Effector memory CD4-positive, alpha-beta T cell (primary cell): ENCODE measurements around the gene GALNS.
A peak's percentile ranks its signal among the peaks of the same experiment; 100 is the strongest.

Source experiments
- DNase-seq, 3 donors: peaks; one replicate each; pipeline ENCODE4 v3.0.0-alpha.2; 2020
- H3K27ac ChIP-seq: 2 replicates; pipeline ENCODE4 v1.7.0; 2013; ENCODE audit warnings: mild to moderate bottlenecking, low read length, moderate library complexity; ENCODE audit not compliant: insufficient read depth, poor library complexity, severe bottlenecking
- H3K27me3 ChIP-seq: replicated peaks from 2 replicates; pipeline ENCODE4 v1.7.0; 2013; ENCODE audit warnings: mild to moderate bottlenecking, low read length; ENCODE audit not compliant: insufficient read depth, control insufficient read depth, poor library complexity, severe bottlenecking
- H3K36me3 ChIP-seq: 2 replicates; pipeline ENCODE4 v1.7.0; 2013; ENCODE audit warnings: mild to moderate bottlenecking, low read length, moderate library complexity; ENCODE audit not compliant: control insufficient read depth, insufficient read depth
- H3K4me1 ChIP-seq: 2 replicates; pipeline ENCODE4 v1.7.0; 2013; ENCODE audit warnings: low read length, mild to moderate bottlenecking; ENCODE audit not compliant: control insufficient read depth, insufficient read depth, poor library complexity, severe bottlenecking
- H3K4me3 ChIP-seq: 2 replicates; pipeline ENCODE4 v1.7.0; 2013; ENCODE audit warnings: low read length, low read depth, mild to moderate bottlenecking; ENCODE audit not compliant: insufficient read depth, poor library complexity, severe bottlenecking
- H3K9me3 ChIP-seq: 2 replicates; pipeline ENCODE4 v1.7.0; 2013; ENCODE audit warnings: mild to moderate bottlenecking, low read length, moderate library complexity; ENCODE audit not compliant: control insufficient read depth

The GALNS gene

DNA sequence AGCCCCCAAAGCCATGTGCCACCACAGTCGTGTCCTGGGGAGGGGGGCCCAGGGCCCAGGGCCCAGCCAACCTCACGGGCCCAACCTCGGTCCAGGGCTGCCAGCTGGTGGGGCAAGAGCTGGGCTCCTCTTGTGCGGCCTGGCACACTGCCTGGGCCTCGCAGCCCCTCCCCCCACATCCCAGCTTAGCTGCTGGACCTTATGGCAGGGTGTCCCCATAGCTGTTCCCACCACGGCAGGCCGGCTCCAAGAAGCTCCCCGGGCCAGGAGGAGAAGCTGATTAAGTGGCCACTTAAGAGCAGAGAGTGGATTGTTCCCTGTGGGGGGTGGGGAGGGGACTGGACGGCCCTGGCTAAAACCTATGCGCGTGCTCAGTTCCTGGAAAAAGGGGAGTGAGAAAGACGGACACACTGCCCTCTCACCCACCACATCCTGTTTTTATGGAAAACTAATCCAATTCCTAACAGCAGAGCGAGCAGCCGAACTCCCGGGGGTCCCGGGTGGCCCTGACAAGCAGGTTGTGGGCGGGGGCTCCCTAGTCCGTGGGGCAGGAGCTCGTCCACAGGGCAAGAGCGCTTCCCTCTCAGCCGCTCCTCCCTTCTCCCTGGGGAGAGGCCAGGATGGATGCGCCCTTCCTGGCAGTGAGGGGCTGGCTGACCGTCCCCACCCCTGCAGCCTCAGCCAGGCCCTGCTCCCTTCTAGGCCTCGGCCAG, 88.5 kb downstream of the GALNS start:
- peak overlapping the region; percentile 25 for H3K27ac ChIP-seq
- H3K4me1 ChIP-seq = peaks cover 50% of the 10 kb centered on the region
- peaks cover 13% of the 10 kb centered on the region for H3K36me3 ChIP-seq
- no peaks in the 10 kb centered on the region for H3K9me3 ChIP-seq
- H3K4me3 ChIP-seq = no peak overlapping the region
- no peak for DNase-seq
- no peaks in the 10 kb centered on the region for H3K27me3 ChIP-seq

DNA sequence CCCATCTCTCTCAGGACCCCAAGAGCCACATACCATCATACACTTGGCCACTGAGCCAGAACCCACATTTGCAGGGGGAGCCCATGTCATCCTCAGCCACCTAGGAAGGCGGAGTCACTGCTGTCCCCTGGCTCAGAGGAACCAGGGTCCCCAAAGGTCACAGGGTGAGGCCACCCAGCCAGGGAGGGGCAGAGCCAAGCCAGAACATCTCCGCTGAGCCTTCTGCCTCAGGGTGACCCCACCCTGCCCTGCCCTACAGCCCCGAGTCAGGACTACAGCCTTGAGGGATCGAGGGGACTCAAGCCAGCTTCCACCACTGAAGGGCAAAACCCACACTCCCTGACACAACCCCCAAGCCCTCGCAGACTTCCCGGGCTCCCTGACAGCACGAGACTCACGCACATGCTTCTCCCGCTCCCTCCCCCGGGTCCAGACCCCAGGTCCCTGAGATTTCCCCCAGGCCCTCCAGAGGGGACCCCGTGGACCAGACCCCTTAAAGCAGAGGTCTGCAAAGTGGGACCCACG, 89.1 kb downstream of the GALNS start:
- Histone ChIP-seq H3K27ac (peak overlapping the region; percentile 25), H3K4me1 (peaks cover 53% of the 10 kb centered on the region), H3K36me3 (peaks cover 14% of the 10 kb centered on the region), H3K4me3 (no peak overlapping the region), H3K27me3 (no peaks in the 10 kb centered on the region), H3K9me3 (no peaks in the 10 kb centered on the region)
- no peak for DNase-seq

DNA sequence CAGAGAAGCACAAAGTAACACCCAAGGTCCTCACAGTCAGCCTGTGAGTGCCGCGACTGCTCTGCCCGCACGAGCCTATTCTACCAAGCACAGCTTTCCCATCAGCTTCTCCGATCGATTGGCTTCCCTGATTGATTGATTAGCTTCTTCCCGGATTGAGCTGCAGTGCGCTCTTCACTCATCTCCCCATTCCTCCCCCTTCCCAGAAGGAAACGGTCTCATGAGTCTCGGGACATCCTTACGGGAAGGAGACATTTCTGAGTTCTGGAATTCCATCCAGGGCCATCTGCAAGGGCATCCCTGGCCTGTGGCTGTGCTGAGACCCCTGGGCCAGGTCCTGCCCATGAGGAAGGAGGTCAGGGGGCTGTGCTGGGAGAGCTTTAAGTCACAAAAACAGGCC, 89.8 kb downstream of the GALNS start:
- no peak for DNase-seq
- H3K27ac ChIP-seq = peak overlapping the region; percentile 21
- no peaks in the 10 kb centered on the region for H3K27me3 ChIP-seq
- H3K4me1 ChIP-seq = peaks cover 56% of the 10 kb centered on the region
- H3K9me3 ChIP-seq = no peaks in the 10 kb centered on the region
- no peak overlapping the region for H3K4me3 ChIP-seq
- peaks cover 14% of the 10 kb centered on the region for H3K36me3 ChIP-seq

DNA sequence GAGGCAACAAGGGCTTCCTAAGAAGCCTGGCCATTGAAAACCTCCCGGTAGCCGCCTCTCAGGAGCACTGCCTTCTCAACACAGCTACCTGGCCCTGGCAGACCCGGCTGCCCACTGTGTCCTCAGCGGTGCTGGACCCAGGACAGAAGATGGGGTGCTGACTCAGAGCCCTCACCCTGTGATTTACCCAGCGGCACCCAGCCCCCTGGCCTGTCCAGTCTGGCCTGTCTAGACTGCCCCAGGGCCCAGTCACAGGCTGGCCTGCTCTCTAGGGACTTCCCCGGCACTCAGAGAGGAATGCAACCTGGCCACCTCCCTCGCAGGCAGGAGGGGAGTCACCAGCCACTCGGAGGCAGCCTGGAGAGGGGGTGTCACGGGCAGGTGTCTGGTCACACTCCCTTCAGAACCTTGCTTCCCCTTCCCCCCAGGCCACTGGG, 91.8 kb downstream of the GALNS start:
- Histone ChIP-seq H3K27me3 (no peaks in the 10 kb centered on the region), H3K4me1 (peaks cover 57% of the 10 kb centered on the region), H3K27ac (no peak overlapping the region), H3K4me3 (no peak overlapping the region), H3K9me3 (no peaks in the 10 kb centered on the region), H3K36me3 (peaks cover 11% of the 10 kb centered on the region)
- DNase-seq = no peak

DNA sequence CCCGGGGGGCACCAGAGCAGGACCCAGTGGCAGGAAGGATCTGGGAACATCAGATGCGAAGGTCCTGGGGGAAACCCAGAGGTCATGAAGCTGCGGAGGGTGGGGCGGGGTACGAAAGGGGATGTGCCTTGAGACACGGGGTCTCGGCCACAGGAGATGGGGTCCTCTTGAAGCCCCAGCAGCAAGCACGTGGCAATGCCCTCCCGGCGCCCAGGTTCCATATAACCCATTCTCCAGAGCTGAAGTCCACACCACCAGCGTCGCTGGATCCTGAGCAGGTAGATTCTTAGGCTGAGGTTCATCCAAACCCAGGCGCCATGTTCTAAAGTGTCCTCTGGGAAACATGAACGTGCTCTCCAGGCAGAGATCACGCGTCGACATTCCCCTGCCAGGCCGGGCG, 92.7 kb downstream of the GALNS start:
- Histone ChIP-seq H3K4me1 (peaks cover 57% of the 10 kb centered on the region), H3K27me3 (no peaks in the 10 kb centered on the region), H3K36me3 (peaks cover 11% of the 10 kb centered on the region), H3K4me3 (no peak overlapping the region), H3K27ac (no peak overlapping the region), H3K9me3 (no peaks in the 10 kb centered on the region)
- DNase-seq = no peak
